HG02885 (cell line): ENCODE data around the gene EXT2.

Source experiments
- ATAC-seq: cut with Tn5 transposase; IDR thresholded peaks from one replicate; pipeline ENCODE4 v1.9.1; 2021; ENCODE audit warnings: mild to moderate bottlenecking; ENCODE audit not compliant: unreplicated experiment, poor library complexity

The EXT2 gene

DNA sequence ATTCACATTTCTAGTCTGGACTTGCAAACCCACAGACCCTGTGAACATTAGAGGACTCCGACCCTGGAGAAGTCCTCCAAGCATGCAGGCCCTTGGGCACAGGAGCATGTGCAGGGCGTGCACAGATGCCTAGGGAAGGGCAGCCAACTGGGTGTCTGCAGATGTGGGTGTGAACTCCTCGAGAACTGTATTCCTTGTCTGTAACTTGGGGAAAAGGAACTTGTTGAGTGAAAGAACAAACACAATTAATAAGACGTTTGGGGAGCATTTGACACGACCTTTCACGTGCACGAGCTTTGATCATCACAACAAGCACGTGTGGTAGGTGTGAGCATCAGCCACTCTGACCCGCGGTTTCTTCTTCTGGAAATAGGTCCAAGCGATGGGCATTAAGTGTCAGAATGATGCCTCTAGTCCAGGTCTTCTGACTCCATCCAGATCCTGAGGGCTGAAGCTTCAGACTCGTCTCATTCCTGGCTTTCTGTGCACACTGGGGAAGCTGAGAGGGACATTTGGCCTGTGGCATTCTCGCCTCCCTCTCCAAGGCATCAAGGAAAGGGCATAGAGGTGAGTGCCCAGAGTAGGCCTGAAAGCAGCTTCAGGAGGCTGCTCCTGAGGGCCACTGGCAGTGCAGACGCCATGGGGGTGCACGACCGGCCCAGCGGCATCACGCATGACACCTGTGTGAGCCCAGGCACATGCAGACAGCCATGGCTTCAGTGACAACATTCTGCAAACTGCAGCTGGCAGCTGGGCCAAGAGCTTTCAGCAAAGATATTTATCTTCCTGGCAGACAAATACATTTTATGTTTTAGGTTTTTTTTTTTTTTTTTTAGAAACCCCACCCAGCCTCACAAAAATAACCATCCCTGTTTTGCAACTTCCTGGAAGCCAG lies 182.0 kb downstream of the EXT2 start:
- ATAC-seq, result no peak

DNA sequence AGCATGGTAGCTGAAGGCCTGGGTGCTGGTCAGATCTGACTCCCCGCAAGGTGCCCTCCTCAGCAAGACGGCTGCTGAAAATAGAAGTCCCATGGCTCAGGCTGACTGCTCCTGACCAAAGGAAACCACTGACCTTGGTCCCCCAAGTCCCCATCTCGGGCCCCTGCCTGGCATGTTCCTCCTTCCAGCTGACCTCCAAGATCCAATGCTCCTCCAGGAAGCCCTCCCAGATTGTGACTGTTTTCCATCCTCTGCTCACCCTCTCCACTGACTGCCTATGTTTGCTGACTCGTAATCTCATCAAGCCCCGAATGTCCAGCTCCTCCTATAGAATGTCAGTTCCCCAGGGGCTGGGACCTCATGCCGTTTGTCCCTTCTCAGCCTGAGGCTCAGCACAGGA lies 184.0 kb downstream of the EXT2 start:
- no peak for ATAC-seq

DNA sequence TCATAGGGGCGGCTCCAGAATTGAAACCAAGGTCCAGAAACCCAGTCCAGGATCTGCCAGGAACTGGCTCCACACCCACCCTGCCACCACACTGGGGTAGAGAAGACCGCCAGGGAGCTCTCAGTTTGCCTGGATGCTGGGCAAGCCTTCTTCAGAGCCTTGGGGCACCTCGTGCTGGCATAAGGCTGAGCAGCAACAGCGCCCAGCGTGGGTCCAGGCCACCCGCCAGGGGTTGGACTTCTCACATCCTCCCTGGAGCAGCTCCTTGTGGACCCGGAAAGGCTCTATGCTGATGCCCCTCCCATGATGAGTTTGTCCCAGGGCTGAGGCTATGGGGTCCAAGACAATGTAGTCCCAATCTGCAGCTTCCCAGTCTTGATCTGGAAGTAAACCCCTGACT lies 184.8 kb downstream of the EXT2 start:
- no peak for ATAC-seq

DNA sequence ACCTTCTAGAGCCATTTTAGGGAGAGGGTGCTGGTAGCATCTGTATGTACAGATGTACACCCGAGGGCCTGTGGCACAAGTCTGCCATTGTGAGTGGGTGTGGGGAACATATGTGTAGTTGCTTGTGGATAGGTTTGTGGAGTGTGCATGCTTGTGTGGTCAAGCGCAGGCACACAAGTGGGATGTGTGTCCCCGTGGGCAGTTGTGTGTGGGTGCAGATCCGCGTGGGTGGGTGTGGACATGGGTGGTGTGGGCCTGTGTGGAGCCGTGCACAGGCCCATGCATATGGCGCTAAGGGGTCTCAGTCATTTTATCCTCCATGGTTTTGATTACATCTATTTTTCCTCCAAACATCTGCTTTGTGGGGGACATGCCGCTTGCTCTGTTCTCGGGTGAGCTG lies 185.7 kb downstream of the EXT2 start:
- no peak for ATAC-seq

DNA sequence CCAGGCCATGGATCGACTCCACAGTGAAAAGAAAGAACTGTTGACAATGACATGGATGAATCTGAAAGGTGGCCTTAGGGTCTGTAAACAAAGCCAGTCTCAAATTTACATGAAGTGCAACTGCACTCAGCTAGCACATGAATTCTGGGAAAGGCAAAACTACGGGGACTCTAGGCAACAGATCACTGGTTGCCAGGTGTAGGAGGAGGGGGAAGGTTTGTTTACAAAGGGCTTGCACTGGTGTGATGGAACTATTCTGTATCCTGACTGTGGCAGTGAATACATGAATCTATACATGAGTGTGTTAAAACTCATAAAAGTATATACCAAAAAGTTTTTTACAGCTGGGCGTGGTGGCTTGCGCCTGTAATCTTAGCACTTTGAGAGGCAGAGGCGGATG lies 187.1 kb downstream of the EXT2 start:
- no peak for ATAC-seq

DNA sequence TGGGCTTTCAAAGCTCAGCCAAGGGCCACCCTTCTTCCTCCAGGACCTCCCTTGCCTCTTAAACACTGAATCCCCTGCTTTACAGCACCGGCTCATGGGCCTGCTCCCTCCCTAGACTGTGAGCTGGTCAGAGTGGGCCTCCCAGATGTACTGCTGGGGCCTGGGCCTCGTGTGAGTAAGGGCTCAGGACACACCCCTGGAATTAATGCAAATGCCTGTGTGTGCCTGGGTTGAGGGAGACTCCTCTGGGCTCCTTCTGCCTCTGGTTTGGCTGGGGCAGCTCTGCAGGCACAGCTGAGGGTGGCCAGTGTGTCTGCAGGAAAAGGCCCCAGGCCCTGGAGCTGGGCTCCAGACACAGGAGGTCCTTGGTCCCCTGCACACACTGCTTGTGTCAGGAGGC lies 190.3 kb downstream of the EXT2 start:
- ATAC-seq, result no peak

DNA sequence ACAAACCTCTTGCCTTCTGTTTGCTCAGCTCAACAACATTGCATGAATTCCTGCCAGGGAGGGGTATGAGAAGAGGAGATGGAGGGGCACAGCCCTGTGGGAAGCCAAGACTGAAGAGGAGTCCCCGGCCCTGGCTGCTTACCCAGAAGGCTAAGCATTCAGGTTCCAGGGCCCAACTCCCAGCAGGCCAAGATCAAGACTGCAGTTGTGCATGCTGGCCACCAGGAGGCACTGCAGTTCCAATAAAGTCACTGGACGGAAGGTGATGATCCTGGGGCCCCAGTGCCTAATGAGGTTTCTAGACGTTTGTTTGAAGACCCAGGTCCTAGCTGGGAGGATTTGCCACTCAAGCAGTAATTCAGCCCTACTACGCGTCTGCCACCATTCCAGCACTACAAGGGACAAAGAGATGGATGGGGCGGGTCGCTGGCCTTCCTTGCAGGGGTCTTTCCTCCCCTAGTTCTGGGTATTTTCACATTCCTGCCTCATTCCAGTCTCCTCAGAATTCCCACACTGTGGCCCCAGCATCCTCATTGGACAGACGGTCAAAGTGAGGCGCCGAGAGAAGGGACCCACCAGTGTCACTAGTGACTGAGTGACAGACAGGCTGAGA lies 190.9 kb downstream of the EXT2 start:
- no peak for ATAC-seq

DNA sequence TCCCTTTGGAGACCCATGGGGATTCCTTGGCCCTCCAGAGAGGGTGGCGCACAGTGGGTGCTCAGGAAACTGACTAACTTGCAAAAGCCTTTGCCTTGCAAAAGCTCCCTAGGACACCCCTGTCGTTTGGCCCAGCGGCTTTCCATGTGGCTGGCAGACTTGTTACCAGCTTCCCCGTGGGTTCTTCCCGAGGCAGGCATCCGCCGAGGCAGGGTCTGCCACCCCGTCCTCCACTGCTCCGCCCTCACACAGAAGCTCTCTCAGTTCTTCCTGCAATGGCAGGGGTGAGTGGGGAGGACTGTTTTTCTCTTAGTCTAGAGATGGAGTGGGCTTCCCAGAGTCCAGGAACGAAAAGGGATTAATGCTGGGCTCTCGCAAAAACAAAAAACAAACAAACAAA lies 191.4 kb downstream of the EXT2 start:
- ATAC-seq, result no peak

DNA sequence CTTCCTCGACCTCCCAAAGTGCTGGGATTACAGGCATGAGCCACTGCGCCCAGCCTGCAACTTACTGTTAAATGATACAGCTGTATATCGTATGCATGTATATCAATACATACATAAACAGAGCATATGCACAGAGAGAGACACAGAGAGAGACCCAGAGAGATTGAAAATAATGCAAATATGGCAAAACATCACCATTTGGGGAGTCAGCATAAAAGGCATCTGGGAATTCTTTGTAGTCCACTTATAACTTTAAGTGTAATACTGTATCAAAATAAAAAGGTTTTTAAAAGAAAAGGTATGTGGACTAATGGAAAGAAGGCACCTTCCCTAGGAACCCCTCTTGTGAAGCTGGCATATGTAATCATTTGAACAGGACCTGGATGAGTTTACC lies 192.7 kb downstream of the EXT2 start:
- ATAC-seq, result no peak

DNA sequence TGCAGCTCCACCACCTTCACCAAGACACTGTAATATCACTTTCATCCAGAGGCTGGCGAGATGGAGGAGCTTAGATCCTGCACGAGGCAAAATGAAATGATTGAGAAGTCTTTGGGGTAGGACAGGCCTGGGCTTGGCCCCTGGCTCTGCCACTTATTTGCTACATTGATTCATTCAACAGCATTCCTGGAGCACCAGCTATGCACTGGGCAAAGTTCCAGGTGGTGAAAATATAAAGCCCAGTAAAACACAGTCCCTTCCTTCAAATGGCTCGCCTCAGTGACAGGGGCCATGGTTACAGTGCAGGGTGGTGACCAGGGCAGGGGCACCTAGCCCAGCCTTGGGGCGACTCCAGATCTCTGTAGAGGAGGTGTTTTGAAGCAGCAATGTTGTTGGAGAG lies 194.7 kb downstream of the EXT2 start:
- no peak for ATAC-seq
